GM06990 (cell line): ENCODE results near the gene TC2N.
A peak's percentile ranks its signal among the peaks of the same experiment; 100 is the strongest.

Source experiments
- DNase-seq: peaks from one replicate; pipeline ENCODE4 v3.0.0-alpha.2; 2011; ENCODE audit not compliant: insufficient read length; ENCODE audit errors: extremely low read depth
- H3K27me3 ChIP-seq: replicated peaks from 2 replicates; pipeline ENCODE4 v1.6.0; 2011; ENCODE audit warnings: low read length; ENCODE audit not compliant: control insufficient read depth, insufficient read depth
- H3K36me3 ChIP-seq: 2 replicates; pipeline ENCODE4 v1.5.1; 2011; ENCODE audit warnings: low read length; ENCODE audit not compliant: control insufficient read depth, insufficient read depth
- H3K4me3 ChIP-seq: replicated peaks from 2 replicates; pipeline ENCODE4 v1.5.1; 2011; ENCODE audit warnings: low read depth, mild to moderate bottlenecking, control low read depth, low read length
- TF ChIP-seq, protein P1 (sequence below): IDR thresholded peaks from 2 replicates; pipeline ENCODE4 v1.5.1; 2011; ENCODE audit warnings: low read length, control low read depth, mild to moderate bottlenecking, inconsistent platforms; ENCODE audit not compliant: insufficient read depth, poor library complexity, severe bottlenecking

Gene TC2N

GRCh38 chr14:91829511-91829910 lies 37.8 kb downstream of the TC2N start:
- H3K27me3 ChIP-seq: no peaks in the 10 kb centered on the region
- H3K36me3 ChIP-seq: no peaks in the 10 kb centered on the region
- TF ChIP-seq, protein P1, sequence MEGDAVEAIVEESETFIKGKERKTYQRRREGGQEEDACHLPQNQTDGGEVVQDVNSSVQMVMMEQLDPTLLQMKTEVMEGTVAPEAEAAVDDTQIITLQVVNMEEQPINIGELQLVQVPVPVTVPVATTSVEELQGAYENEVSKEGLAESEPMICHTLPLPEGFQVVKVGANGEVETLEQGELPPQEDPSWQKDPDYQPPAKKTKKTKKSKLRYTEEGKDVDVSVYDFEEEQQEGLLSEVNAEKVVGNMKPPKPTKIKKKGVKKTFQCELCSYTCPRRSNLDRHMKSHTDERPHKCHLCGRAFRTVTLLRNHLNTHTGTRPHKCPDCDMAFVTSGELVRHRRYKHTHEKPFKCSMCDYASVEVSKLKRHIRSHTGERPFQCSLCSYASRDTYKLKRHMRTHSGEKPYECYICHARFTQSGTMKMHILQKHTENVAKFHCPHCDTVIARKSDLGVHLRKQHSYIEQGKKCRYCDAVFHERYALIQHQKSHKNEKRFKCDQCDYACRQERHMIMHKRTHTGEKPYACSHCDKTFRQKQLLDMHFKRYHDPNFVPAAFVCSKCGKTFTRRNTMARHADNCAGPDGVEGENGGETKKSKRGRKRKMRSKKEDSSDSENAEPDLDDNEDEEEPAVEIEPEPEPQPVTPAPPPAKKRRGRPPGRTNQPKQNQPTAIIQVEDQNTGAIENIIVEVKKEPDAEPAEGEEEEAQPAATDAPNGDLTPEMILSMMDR: no peak
- DNase-seq: no peak
- no peak overlapping the region for H3K4me3 ChIP-seq

GRCh38 chr14:91827746-91828145 lies 39.6 kb downstream of the TC2N start:
- TF ChIP-seq, protein P1: no peak
- no peak for DNase-seq
- Histone ChIP-seq H3K4me3 (no peak overlapping the region), H3K36me3 (no peaks in the 10 kb centered on the region), H3K27me3 (no peaks in the 10 kb centered on the region)

- TF ChIP-seq, protein P1: no peak
- H3K4me3 ChIP-seq: no peak overlapping the region
- no peaks in the 10 kb centered on the region for H3K36me3 ChIP-seq
- H3K27me3 ChIP-seq: no peaks in the 10 kb centered on the region
- DNase-seq: peak; percentile 18
These were observed 49.6 kb downstream of the TC2N start for GRCh38 chr14:91817566-91818325.

- no peak for DNase-seq
- Histone ChIP-seq H3K27me3 (no peaks in the 10 kb centered on the region), H3K4me3 (no peak overlapping the region), H3K36me3 (no peaks in the 10 kb centered on the region)
- TF ChIP-seq, protein P1: no peak
These were observed 53.0 kb downstream of the TC2N start for GRCh38 chr14:91814317-91814716.

DNA sequence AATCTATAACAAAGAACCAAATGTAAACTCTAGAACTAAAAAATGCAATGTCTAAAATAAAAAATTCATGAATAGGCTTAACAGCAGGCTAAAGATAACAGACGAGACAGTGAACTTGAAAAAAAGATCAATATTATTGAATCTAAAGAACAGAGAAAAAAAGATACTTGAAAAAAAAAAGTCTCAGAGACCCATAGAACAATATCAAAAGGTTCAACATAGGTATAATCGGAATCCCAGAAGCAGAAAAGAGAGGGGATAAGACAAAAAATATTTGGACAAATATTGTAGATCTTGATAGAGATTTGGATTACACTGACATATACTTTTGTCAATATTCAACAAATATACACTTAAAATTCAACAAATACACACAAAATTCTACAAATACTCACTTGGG lies 56.6 kb downstream of the TC2N start:
- Histone ChIP-seq H3K27me3 (no peaks in the 10 kb centered on the region), H3K36me3 (no peaks in the 10 kb centered on the region), H3K4me3 (no peak overlapping the region)
- TF ChIP-seq, protein P1: no peak
- DNase-seq: no peak
